HEK293T (cell line): Measurements from ENCODE around the gene RPL12.

ENCODE experiments used
- CTCF ChIA-PET: fragments of 350-600 bp; formaldehyde crosslinking; extraction: SDS; loops from one replicate; lab custom pipeline; 2021; ENCODE audit warnings: antibody characterized with exemption, inconsistent platforms; lab: Yijun Ruan, JAX
- POLR2A ChIA-PET: fragments of 350-600 bp; formaldehyde crosslinking; extraction: SDS; loops from one replicate; lab custom pipeline; 2020; ENCODE audit warnings: antibody characterized with exemption, inconsistent platforms; lab: Yijun Ruan, JAX
- DNase-seq: peaks from one replicate; pipeline ENCODE4 v3.0.0; 2012; ENCODE audit warnings: mixed read lengths; ENCODE audit errors: extremely low spot score
- ARNT ChIP-seq: fragments of 450-650 bp; IDR thresholded peaks from 2 replicates; pipeline ENCODE4 v1.6.1; 2017; ENCODE audit warnings: mild to moderate bottlenecking
- BHLHE40 ChIP-seq: fragments of 450-650 bp; IDR thresholded peaks from 2 replicates; pipeline ENCODE4 v1.6.1; 2016; ENCODE audit warnings: mild to moderate bottlenecking, moderate library complexity, borderline replicate concordance
- CTBP1 ChIP-seq: fragments of 450-650 bp; IDR thresholded peaks from 2 replicates; pipeline ENCODE4 v1.6.1; 2016; ENCODE audit warnings: borderline replicate concordance
- ELF4 ChIP-seq: fragments of 450-650 bp; IDR thresholded peaks from 2 replicates; pipeline ENCODE4 v1.6.1; 2017; ENCODE audit warnings: antibody characterized with exemption
- FOXA1 ChIP-seq: fragments of 450-650 bp; IDR thresholded peaks from 2 replicates; pipeline ENCODE4 v1.6.1; 2016; ENCODE audit warnings: mild to moderate bottlenecking
- FOXK2 ChIP-seq: fragments of 450-650 bp; IDR thresholded peaks from 2 replicates; pipeline ENCODE4 v1.6.1; 2016; ENCODE audit warnings: mild to moderate bottlenecking
- FOXM1 ChIP-seq: fragments of 450-650 bp; IDR thresholded peaks from 2 replicates; pipeline ENCODE4 v1.6.1; 2017; ENCODE audit warnings: mild to moderate bottlenecking, borderline replicate concordance
- HDGF ChIP-seq: fragments of 450-650 bp; IDR thresholded peaks from 2 replicates; pipeline ENCODE4 v1.6.1; 2017; ENCODE audit warnings: antibody characterized with exemption, borderline replicate concordance
- L3MBTL2 ChIP-seq: fragments of 450-650 bp; conservative IDR thresholded peaks from 2 replicates; pipeline ENCODE4 v1.6.1; 2016; ENCODE audit warnings: mild to moderate bottlenecking
- LEF1 ChIP-seq: fragments of 450-650 bp; IDR thresholded peaks from 2 replicates; pipeline ENCODE4 v1.6.1; 2017; ENCODE audit warnings: mild to moderate bottlenecking, borderline replicate concordance
- NFRKB ChIP-seq: fragments of 450-650 bp; IDR thresholded peaks from 2 replicates; pipeline ENCODE4 v1.6.1; 2016; ENCODE audit warnings: mild to moderate bottlenecking, moderate library complexity
- PKNOX1 ChIP-seq: fragments of 450-650 bp; IDR thresholded peaks from 2 replicates; pipeline ENCODE4 v1.6.1; 2016
- SP1 ChIP-seq: fragments of 450-650 bp; IDR thresholded peaks from 2 replicates; pipeline ENCODE4 v1.6.1; 2017
- SUZ12 ChIP-seq: fragments of 450-650 bp; IDR thresholded peaks from 2 replicates; pipeline ENCODE4 v1.6.1; 2016; ENCODE audit warnings: mild to moderate bottlenecking
- TARDBP ChIP-seq: fragments of 450-650 bp; IDR thresholded peaks from 2 replicates; pipeline ENCODE4 v1.6.1; 2016
- ZNF384 ChIP-seq: fragments of 450-650 bp; IDR thresholded peaks from 2 replicates; pipeline ENCODE4 v1.6.1; 2016

Gene RPL12

GRCh38 chr9:127406799-127407491 is 44.3 kb downstream of the RPL12 start:
- POLR2A ChIA-PET: interaction anchor here (1.0 to 1.4 kb wide), 4 partner anchors 10 to 182 kb away, joined by 3 to 4 read pairs (median 4); partner anchors contain the start of gene SLC2A8

DNA sequence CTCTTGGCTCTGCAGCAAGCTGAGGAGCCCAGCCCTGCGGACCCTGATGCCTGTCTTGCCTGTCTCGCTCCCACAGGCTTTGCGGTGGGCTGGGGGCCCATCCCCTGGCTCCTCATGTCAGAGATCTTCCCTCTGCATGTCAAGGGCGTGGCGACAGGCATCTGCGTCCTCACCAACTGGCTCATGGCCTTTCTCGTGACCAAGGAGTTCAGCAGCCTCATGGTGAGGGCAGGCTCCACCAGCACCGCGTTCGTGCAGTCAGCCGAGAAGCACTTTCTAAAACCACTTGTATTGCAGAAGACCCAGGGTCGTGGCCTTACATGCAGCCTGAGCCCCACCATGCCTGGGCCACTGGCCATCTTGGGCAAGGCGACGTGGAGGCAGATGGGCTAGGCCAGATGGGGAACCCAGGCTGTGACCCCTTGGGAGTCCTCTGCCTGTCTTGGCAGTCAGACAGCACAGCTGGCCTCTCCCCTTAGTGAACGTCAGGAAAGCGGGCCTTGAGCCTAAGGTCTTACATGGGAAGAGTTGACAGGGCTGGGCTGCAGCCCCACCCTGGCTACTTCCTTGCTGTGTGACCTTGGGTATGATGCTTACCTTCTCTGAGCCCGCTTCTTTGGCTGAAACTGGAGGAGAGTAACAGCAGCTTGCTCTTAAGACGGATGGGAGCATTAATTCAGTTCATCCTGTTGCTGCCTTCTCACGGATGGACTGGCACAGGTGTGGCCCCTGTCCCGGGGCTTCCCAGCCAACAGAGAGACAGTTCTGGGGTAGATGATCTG is 45.7 kb downstream of the RPL12 start:
- POLR2A ChIA-PET: no interaction called here

More at GRCh38 chr9:127406799-127407491, 44.3 kb downstream of the RPL12 start:
- no peak for DNase-seq
- CTCF ChIA-PET: no interaction called here
- TF ChIP-seq CTBP1 (no peak), LEF1 (no peak), HDGF (no peak), FOXK2 (no peak)

GRCh38 chr9:127404631-127405030 is 46.6 kb downstream of the RPL12 start:
- ChIA-PET CTCF (no interaction called here), POLR2A (no interaction called here)
- no peak for DNase-seq
- no peak for TF ChIP-seq FOXK2
- TF ChIP-seq CTBP1: no peak
- TF ChIP-seq FOXA1: no peak
- TF ChIP-seq NFRKB: no peak
- no peak for TF ChIP-seq SUZ12
- TF ChIP-seq ARNT: no peak
- no peak for TF ChIP-seq L3MBTL2
- TF ChIP-seq ZNF384: no peak
- TF ChIP-seq PKNOX1: no peak
- TF ChIP-seq HDGF: no peak
- TF ChIP-seq FOXM1: no peak
- no peak for TF ChIP-seq LEF1
- no peak for TF ChIP-seq TARDBP
- TF ChIP-seq BHLHE40: no peak
- no peak for TF ChIP-seq ELF4
- TF ChIP-seq SP1: no peak

More for the DNA sequence above, 45.7 kb downstream of the RPL12 start:
- TF ChIP-seq L3MBTL2: no peak
- TF ChIP-seq CTBP1: no peak
- TF ChIP-seq FOXA1: no peak
- TF ChIP-seq FOXM1: no peak
- TF ChIP-seq BHLHE40: no peak
- TF ChIP-seq ZNF384: no peak
- no peak for TF ChIP-seq TARDBP
- DNase-seq: no peak
- CTCF ChIA-PET: no interaction called here

GRCh38 chr9:127403507-127404192 is 47.6 kb downstream of the RPL12 start:
- CTCF ChIA-PET: no interaction called here
- POLR2A ChIA-PET: interaction anchor here (1.1 kb wide), 1 partner anchor 15 kb away, joined by 3 read pairs; no protein-coding TSS in a partner anchor
- TF ChIP-seq FOXK2 (no peak), PKNOX1 (no peak), TARDBP (no peak), SUZ12 (no peak), SP1 (no peak), FOXM1 (no peak), LEF1 (no peak), BHLHE40 (no peak), CTBP1 (no peak), ARNT (no peak), ELF4 (no peak)
- no peak for DNase-seq

DNA sequence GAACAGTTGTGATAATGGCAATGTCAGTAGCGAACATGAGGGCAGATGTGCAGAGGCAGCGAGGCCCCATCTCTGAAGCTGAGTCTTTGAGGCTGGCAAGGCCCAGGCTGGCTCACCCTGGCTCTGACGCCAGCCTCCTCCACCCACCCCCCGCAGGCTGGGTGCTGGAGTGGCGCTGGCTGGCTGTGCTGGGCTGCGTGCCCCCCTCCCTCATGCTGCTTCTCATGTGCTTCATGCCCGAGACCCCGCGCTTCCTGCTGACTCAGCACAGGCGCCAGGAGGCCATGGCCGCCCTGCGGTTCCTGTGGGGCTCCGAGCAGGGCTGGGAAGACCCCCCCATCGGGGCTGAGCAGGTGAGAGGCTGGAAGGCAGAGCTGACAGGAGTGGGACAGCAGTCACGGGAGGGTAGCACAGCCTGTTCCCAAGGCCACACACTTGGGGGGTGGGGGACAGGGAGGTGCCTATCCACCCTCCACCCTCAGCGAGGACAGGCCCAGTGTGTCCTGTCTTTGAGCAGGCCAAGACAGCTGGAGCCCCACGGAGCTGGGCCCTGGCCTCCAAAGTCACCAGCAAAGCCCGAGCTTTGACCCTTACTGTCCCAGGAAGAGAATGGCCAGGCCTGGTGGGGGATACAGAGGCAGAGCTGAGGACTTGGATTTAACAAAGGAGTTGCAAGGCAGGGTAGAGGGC is 48.7 kb downstream of the RPL12 start:
- ChIA-PET POLR2A (no interaction called here), CTCF (no interaction called here)
- no peak for DNase-seq
- TF ChIP-seq ELF4 (no peak), BHLHE40 (no peak), SUZ12 (no peak), FOXM1 (no peak), FOXK2 (no peak), L3MBTL2 (no peak), ARNT (no peak), CTBP1 (no peak), LEF1 (no peak), ZNF384 (no peak), FOXA1 (no peak)
